Spleen (tissue), 11 donors: ENCODE data around the gene TMEM86A. TPM values are rescaled to one million over a fixed set of nuclear protein-coding genes. Genes with fewer than 3 reads are reported as not detected.

Experiments used
- DNase-seq: peaks from one replicate; pipeline ENCODE4 v3.0.0-alpha.2; 2020
- H3K27ac ChIP-seq, 8 donors: fragments of 200-600 bp; sonication (generic) in 7 of 8; 1 replicate in 4 of 8; 2 replicates in 4 of 8; pipeline versions ENCODE4 v1.5.0 to v1.8.0; 2016 to 2021; ENCODE audit warnings: inconsistent platforms in 4 of 8, mild to moderate bottlenecking in 4 of 8, moderate library complexity in 1 of 8
- H3K27me3 ChIP-seq, 7 donors: fragments of 200-600 bp; sonication (generic) in 6 of 7; replicated peaks in 1 of 7; 1 replicate in 4 of 7; 2 replicates in 3 of 7; pipeline versions ENCODE4 v1.5.0 to v1.8.0; 2016 to 2021; ENCODE audit warnings: inconsistent platforms in 3 of 7, mild to moderate bottlenecking in 1 of 7
- H3K36me3 ChIP-seq, 6 donors: fragments of 200-600 bp; sonication (generic) in 5 of 6; 1 replicate in 4 of 6; 2 replicates in 2 of 6; pipeline versions ENCODE4 v1.5.0 to v1.8.0; 2016 to 2021; ENCODE audit warnings: inconsistent platforms in 2 of 6
- H3K4me1 ChIP-seq, 6 donors: fragments of 200-600 bp; sonication (generic) in 5 of 6; 1 replicate in 3 of 6; 2 replicates in 3 of 6; pipeline versions ENCODE4 v1.5.0 to v1.8.0; 2016 to 2021; ENCODE audit warnings: inconsistent platforms in 3 of 6
- H3K4me3 ChIP-seq, 8 donors: fragments of 200-600 bp; sonication (generic) in 7 of 8; 1 replicate in 4 of 8; 2 replicates in 4 of 8; pipeline versions ENCODE4 v1.5.0 to v1.8.0; 2016 to 2021; ENCODE audit warnings: inconsistent platforms in 4 of 8, mild to moderate bottlenecking in 4 of 8, moderate library complexity in 2 of 8
- H3K9me3 ChIP-seq, 8 donors: fragments of 200-600 bp; sonication (generic) in 7 of 8; 1 replicate in 4 of 8; 2 replicates in 4 of 8; pipeline versions ENCODE4 v1.5.0 to v1.8.0; 2016 to 2021; ENCODE audit warnings: inconsistent platforms in 4 of 8
- POLR2A ChIP-seq, 3 donors: fragments of 450-650 bp; IDR thresholded peaks; one replicate each; pipeline ENCODE4 v1.5.1; 2017; ENCODE audit warnings: antibody characterized with exemption in 3 of 3, mild to moderate bottlenecking in 1 of 3
- POLR2AphosphoS5 ChIP-seq, 3 donors: sonication (generic); formaldehyde crosslinking; IDR thresholded peaks; one replicate each; pipeline ENCODE4 v1.5.1; 2017; ENCODE audit warnings: antibody characterized with exemption in 3 of 3
- WGBS, 5 donors: extraction: QIAGEN DNeasy Blood & Tissue Kit in 3 of 5; methylation state at CpG; one replicate each; pipeline versions ENCODE4 v1.1.5 to v1.1.7; 2013 to 2018; 5-methylcytosine and 5-hydroxymethylcytosine counted together
- intact Hi-C: fragments of 100-400 bp; cut with DNase I; formaldehyde crosslinking; loops from one replicate; pipeline ENCODE4 v1.15.0; 2023; ENCODE audit warnings: low total_unique reads
- polyA plus RNA-seq, 3 donors: library from polyadenylated mRNA; stranded (reverse); fragments of 200-250 nt; gene quantifications; one replicate each; pipeline ENCODE4 v1.2.1, GENCODE V29; 2013
- total RNA-seq, 7 donors: library from RNA; depleted of rRNA in 3 of 7; stranded (reverse); fragments of >200 nt in 3 of 7; fragmentation: NEBNext Ultra II Directional in 4 of 7; extraction: Animal tissue kit (Norgen Biotek cat#: 25700) in 4 of 7; gene quantifications; one replicate each; pipeline versions ENCODE4 v1.1.0 to v1.2.1, GENCODE V29; 2016 to 2021
- TF ChIP-seq, protein P1 (sequence below), 11 experiments: fragments of 200-600 bp in 7 of 11; fragments of 450-650 bp in 4 of 11; sonication (generic) in 4 of 11; IDR thresholded peaks in 8 of 11; conservative IDR thresholded peaks in 3 of 11; 1 replicate in 7 of 11; 2 replicates in 4 of 11; pipeline versions ENCODE4 v1.4.0 to v1.8.0; 2016 to 2021; ENCODE audit warnings: antibody characterized with exemption in 11 of 11, inconsistent platforms in 4 of 11, mild to moderate bottlenecking in 1 of 11
- donor health status: healthy with polysubstance abuse.
- donor health status: DM: no; HTN: no; CAD: no; lungs with moderate emphysema.
- donor health status: DM: no; HTN: no; CAD: no.
- donor health status: Bipolar disorder and iron deficiency.
- donor health status: healthy.
- donor health status: DM: no; HTN: no; CAD: no.
- donor health status: DM: yes; HTN: yes; CAD: no.

The TMEM86A gene
- total and polyA plus RNA-seq, 10 donors = 0.98 to 25.0 (median 9.9) TPM

DNA sequence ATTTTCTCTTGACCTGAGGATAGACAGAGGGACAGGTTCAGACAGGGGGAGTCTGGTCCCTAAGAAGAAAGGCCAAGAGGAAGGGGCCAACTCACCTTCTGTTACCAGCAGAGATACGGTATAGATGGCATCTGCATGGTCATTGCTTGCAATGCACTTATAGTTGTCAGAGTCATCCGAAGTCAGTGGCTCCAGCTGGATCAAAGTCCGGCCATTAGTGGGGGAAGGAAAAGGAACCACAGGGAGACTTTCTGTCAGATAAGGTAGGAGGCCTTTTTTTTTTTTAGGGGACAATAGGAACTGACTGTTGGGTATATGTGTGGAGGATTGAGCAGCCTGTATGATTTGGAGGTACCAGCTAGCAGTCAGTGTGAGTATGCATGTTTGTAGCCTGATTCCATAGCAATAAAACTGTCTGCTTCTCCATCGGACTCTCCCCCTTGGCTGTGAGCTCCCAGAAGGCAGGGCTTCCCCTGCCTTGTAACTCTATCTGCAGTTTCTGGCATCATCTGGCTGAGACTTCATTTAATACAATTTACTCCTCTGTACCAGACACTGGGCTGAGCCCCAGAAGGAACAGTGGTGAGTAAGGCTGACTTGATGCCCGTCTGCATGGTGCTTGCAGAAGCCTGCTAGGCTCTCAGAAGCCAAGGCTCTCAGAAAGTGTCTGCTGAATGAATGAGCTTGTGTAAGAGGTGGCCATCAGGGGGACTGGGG, 21.7 kb downstream of the TMEM86A start:
- peak overlapping the region in 3 of 8 donors; percentile 53 to 81 (median 68) for H3K4me3 ChIP-seq
- peaks cover 0 to 11% (median 0%) of the 10 kb centered on the region in 7 donors for H3K27me3 ChIP-seq
- H3K4me1 ChIP-seq = peaks cover 4 to 22% (median 18%) of the 10 kb centered on the region in 6 donors
- TF ChIP-seq POLR2A (IDR thresholded peaks at IDR 0.05) (no peak), POLR2AphosphoS5 (IDR thresholded peaks at IDR 0.05) (no peak)
- TF ChIP-seq, protein P1, sequence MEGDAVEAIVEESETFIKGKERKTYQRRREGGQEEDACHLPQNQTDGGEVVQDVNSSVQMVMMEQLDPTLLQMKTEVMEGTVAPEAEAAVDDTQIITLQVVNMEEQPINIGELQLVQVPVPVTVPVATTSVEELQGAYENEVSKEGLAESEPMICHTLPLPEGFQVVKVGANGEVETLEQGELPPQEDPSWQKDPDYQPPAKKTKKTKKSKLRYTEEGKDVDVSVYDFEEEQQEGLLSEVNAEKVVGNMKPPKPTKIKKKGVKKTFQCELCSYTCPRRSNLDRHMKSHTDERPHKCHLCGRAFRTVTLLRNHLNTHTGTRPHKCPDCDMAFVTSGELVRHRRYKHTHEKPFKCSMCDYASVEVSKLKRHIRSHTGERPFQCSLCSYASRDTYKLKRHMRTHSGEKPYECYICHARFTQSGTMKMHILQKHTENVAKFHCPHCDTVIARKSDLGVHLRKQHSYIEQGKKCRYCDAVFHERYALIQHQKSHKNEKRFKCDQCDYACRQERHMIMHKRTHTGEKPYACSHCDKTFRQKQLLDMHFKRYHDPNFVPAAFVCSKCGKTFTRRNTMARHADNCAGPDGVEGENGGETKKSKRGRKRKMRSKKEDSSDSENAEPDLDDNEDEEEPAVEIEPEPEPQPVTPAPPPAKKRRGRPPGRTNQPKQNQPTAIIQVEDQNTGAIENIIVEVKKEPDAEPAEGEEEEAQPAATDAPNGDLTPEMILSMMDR (IDR thresholded peaks at IDR 0.05 in 8 of 11, conservative IDR thresholded peaks at IDR 0.05 in 3 of 11) = no peak
- H3K27ac ChIP-seq = peak overlapping the region in 2 of 8 donors; percentile 27 to 63
- H3K9me3 ChIP-seq = no peaks in the 10 kb centered on the region
- WGBS, 5 donors = 78 to 95% (median 93%) methylated on average over 5 of the region's 5 CpGs
- intact Hi-C loops = no loop called here
- no peaks in the 10 kb centered on the region for H3K36me3 ChIP-seq
- DNase-seq = no peak

DNA sequence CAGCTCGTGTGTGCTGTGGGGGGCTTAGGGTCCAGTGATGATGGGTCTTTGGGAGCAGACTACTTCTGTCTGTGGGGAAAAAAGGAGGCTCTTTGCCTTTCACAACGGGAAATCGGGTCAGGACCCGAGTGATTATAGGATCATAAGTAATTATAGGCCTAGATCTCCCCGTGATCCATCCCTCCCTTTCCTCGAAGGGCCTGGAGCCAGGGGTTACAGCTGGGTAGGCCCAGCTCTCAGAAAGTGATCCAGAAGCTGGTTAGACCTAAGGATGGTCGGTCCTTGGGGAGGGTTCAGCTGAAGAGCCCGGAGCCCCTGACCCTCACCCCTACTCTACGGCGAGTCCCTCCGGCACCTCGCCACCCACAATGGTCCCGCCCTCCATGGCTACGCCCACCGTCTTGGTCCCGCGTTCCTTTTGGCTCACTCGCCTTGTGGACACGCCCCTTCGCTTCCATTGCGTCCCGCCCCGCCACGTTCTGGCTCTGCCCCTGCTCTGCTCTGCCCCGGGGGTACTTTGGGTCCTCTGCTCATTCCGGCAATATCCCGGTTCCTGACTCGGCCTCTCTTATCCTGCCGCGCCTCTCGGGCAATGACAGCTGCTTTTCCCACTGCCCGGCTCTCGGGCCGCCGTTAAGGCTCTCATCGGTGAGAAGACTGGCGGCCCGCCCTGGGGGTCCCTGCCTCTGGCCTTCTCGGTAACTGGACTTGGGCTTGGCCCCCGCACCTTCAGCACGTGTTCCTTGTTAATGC, 22.4 kb downstream of the TMEM86A start:
- Histone ChIP-seq H3K4me1 (peaks cover 4 to 22% (median 18%) of the 10 kb centered on the region in 6 donors), H3K27me3 (peaks cover 0 to 11% (median 0%) of the 10 kb centered on the region in 7 donors), H3K9me3 (no peaks in the 10 kb centered on the region), H3K36me3 (no peaks in the 10 kb centered on the region), H3K4me3 (peak overlapping the region; percentile 39 to 81 (median 56)), H3K27ac (peak overlapping the region; percentile 8 to 72 (median 48))
- peak; percentile 93 for DNase-seq
- intact Hi-C loops = no loop called here
- TF ChIP-seq POLR2AphosphoS5 (IDR thresholded peaks at IDR 0.05) = peak; percentile 66 to 74 (median 73)
- TF ChIP-seq POLR2A (IDR thresholded peaks at IDR 0.05) = no peak
- 7 to 9% (median 8%) methylated on average over 33 to 41 of the region's 41 CpGs for WGBS, 5 donors

DNA sequence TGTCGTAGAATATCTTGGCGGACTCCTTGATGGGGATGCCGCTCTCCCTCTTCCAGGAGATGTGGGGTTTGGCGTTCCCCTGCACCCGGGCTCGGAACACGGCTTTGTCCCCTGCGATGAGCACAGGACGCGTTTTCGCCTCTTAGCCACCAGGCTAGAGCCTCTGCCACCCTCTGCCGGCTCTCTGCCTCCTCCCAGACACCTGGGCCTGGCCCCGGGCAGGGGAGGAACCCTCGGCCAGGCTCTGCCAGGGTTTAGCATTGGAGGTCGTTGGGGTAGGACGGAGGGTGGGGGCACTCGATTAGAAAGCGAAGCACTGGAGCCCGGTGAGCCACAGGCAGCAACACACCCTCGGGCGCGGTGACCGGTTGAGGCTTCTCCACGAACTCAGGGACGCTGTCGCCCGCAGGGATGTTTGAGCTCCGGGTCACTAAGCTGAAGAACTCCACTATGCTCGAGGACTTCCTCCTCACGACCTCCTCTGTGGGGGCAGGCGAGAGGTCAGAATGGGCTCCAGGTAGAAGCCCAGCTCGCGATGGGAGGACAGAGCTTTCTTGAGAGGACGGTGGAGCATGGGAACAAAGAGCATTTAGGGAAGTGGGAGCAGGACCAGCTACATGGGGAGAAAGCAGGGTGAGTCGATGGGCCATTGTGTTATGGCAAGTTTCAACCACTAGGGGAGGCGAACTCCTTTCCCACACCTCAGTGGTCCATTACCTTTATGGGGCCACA, 23.1 kb downstream of the TMEM86A start:
- intact Hi-C loops = no loop called here
- Histone ChIP-seq H3K4me3 (peak overlapping the region; percentile 39 to 81 (median 56)), H3K9me3 (no peaks in the 10 kb centered on the region), H3K36me3 (no peaks in the 10 kb centered on the region), H3K4me1 (peaks cover 4 to 22% (median 18%) of the 10 kb centered on the region in 6 donors), H3K27ac (peak overlapping the region; percentile 8 to 72 (median 48)), H3K27me3 (peaks cover 0 to 11% (median 0%) of the 10 kb centered on the region in 7 donors)
- 0 to 1% (median 1%) methylated on average over 33 to 36 of the region's 36 CpGs for WGBS, 5 donors
- DNase-seq = peak; percentile 84
- TF ChIP-seq POLR2AphosphoS5 (IDR thresholded peaks at IDR 0.05) (peak in 1 of 3 donors; percentile 7), POLR2A (IDR thresholded peaks at IDR 0.05) (no peak)
- TF ChIP-seq, protein P1 (IDR thresholded peaks at IDR 0.05 in 8 of 11, conservative IDR thresholded peaks at IDR 0.05 in 3 of 11) = peak; percentile 48 to 91 (median 79)

DNA sequence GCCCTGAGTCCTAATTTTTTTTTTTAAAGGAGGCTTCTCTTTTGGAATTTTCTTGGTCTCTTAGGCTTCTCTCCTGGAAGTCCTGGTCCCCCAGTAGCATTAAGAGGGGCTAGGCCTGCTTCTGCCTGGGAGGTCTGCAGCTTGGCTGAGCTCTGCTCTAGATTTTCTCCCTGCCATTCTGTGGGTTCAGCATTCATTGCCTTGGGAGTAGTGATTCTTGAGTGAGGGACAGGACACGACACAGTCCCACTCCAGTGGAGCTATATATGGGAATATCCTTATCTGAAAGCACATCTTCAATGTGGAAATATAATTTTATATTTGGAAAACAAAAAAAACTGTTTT, 23.7 kb downstream of the TMEM86A start:
- Histone ChIP-seq H3K4me3 (peak overlapping the region in 6 of 8 donors; percentile 53 to 81 (median 61)), H3K27me3 (peaks cover 0 to 11% (median 0%) of the 10 kb centered on the region in 7 donors), H3K9me3 (no peaks in the 10 kb centered on the region), H3K4me1 (peaks cover 4 to 22% (median 18%) of the 10 kb centered on the region in 6 donors), H3K36me3 (no peaks in the 10 kb centered on the region), H3K27ac (peak overlapping the region in 2 of 8 donors; percentile 65 to 72)
- no peak for DNase-seq
- 45 to 60% (median 55%) methylated on average over 1 of the region's 1 CpG for WGBS, 5 donors
- intact Hi-C loops = no loop called here
- no peak for TF ChIP-seq POLR2A (IDR thresholded peaks at IDR 0.05)
- TF ChIP-seq POLR2AphosphoS5 (IDR thresholded peaks at IDR 0.05) = no peak
- TF ChIP-seq, protein P1 (IDR thresholded peaks at IDR 0.05 in 8 of 11, conservative IDR thresholded peaks at IDR 0.05 in 3 of 11) = peak in 6 of 11 experiments; percentile 2 to 42 (median 39)
